ENCODE measurements around the gene GRIN2A. TPM values are rescaled to one million over a fixed set of nuclear protein-coding genes. Genes with fewer than 3 reads are reported as not detected.

The GRIN2A gene
- polyA plus RNA-seq, 1 donor from 2014 or later: 0.11 TPM

DNA sequence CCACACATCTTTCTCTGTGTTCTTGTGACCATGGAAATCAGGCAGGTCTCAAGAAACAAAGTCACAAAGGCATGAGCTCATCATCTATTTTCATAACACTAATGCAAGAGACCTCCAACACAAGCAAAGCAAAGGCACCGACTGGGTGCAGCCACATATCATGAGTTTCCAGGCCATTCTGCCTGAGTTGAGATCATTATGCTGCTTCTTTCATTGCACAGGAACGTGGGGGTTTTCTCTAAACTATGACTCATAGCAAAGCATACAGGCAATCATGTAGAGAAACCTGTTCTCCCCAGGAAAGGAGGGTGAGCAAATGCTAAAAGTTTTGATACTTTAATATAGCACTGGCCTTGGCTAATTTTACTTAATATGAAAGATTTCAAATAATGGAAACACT lies 60.7 kb downstream of the GRIN2A start:
- H3K9me3 ChIP-seq (ENCODE audit: low read length): no peaks in the 10 kb centered on the region
- no peaks in the 10 kb centered on the region for H3F3A ChIP-seq (ENCODE audit: insufficient read depth, low read length, poor library complexity, severe bottlenecking)
- H3K9me2 ChIP-seq (ENCODE audit: insufficient read depth, low read length): no peaks in the 10 kb centered on the region
- H3K27me3 ChIP-seq (ENCODE audit: insufficient read depth, low read depth, low read length): no peaks in the 10 kb centered on the region
- H3K4me2 ChIP-seq (ENCODE audit: low read length): no peak overlapping the region
- no peak overlapping the region for H3K9ac ChIP-seq (ENCODE audit: low read length)
- TF ChIP-seq EZH2 (IDR thresholded peaks at IDR 0.05; ENCODE audit: borderline replicate concordance, insufficient read depth, low read length, poor library complexity, severe bottlenecking) (no peak), SMC3 (conservative IDR thresholded peaks at IDR 0.05; ENCODE audit: poor library complexity) (no peak), TAF1 (IDR thresholded peaks at IDR 0.05; ENCODE audit: low read depth) (no peak), EP300 (conservative IDR thresholded peaks at IDR 0.05; ENCODE audit: poor library complexity, severe bottlenecking) (no peak), MXI1 (conservative IDR thresholded peaks at IDR 0.05; ENCODE audit: poor library complexity, severe bottlenecking) (no peak), REST (IDR thresholded peaks at IDR 0.05; ENCODE audit: borderline replicate concordance) (no peak), POLR2AphosphoS5 (IDR thresholded peaks at IDR 0.05) (no peak), RAD21 (conservative IDR thresholded peaks at IDR 0.05) (no peak), CTCF (IDR thresholded peaks at IDR 0.05; ENCODE audit: poor library complexity, severe bottlenecking) (no peak)
- no peak overlapping the region for H3K4me3 ChIP-seq (ENCODE audit: low read length)
- no peaks in the 10 kb centered on the region for H3K79me2 ChIP-seq (replicated peaks; ENCODE audit: insufficient read depth, low read length)
- H3K36me3 ChIP-seq (ENCODE audit: insufficient read depth, low read length): no peaks in the 10 kb centered on the region
- H4K20me1 ChIP-seq (ENCODE audit: insufficient read depth): no peaks in the 10 kb centered on the region
- H2AFZ ChIP-seq (ENCODE audit: low read depth, low read length): no peak overlapping the region
- H3K27ac ChIP-seq (ENCODE audit: low read length): no peak overlapping the region

DNA sequence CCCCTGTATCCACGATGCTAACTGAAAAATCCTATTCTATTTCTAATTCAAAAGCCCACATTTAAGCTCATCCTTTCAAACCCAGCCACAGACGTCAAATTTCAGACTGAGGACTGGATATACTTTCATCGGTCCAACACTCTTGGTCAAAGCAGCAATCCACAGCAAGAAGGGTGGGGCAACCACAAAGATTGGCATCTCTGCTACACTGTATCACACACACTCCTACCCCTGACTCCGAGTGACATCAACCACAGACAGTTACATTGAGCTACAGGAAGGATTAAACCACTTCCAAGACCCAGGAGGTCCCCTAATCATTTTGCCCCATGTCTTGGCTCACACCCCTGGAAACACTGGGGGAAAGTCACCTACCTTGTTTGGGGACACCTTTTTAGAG lies 61.3 kb downstream of the GRIN2A start:
- Histone ChIP-seq H3K36me3 (ENCODE audit: insufficient read depth, low read length) (no peaks in the 10 kb centered on the region), H3K27ac (ENCODE audit: low read length) (no peak overlapping the region), H3K9ac (ENCODE audit: low read length) (no peak overlapping the region), H3K9me2 (ENCODE audit: insufficient read depth, low read length) (no peaks in the 10 kb centered on the region), H3K27me3 (ENCODE audit: insufficient read depth, low read depth, low read length) (no peaks in the 10 kb centered on the region), H3K79me2 (replicated peaks; ENCODE audit: insufficient read depth, low read length) (no peaks in the 10 kb centered on the region), H3K4me2 (ENCODE audit: low read length) (no peak overlapping the region), H4K20me1 (ENCODE audit: insufficient read depth) (no peaks in the 10 kb centered on the region), H3K9me3 (ENCODE audit: low read length) (no peaks in the 10 kb centered on the region), H3F3A (ENCODE audit: insufficient read depth, low read length, poor library complexity, severe bottlenecking) (no peaks in the 10 kb centered on the region), H2AFZ (ENCODE audit: low read depth, low read length) (no peak overlapping the region), H3K4me3 (ENCODE audit: low read length) (no peak overlapping the region)
- TF ChIP-seq EZH2 (IDR thresholded peaks at IDR 0.05; ENCODE audit: borderline replicate concordance, insufficient read depth, low read length, poor library complexity, severe bottlenecking) (no peak), TAF1 (IDR thresholded peaks at IDR 0.05; ENCODE audit: low read depth) (no peak), POLR2AphosphoS5 (IDR thresholded peaks at IDR 0.05) (no peak), RAD21 (conservative IDR thresholded peaks at IDR 0.05) (no peak), MXI1 (conservative IDR thresholded peaks at IDR 0.05; ENCODE audit: poor library complexity, severe bottlenecking) (no peak)
